Tibial nerve (tissue), 4 donors: ENCODE data around the gene TMEM132D.
"Not testable (repeated sequence)": the region's sequence is repeated elsewhere in the genome, so short reads cannot be mapped to it uniquely, and the experiment has no call there.

ENCODE experiments used
- EP300 ChIP-seq, 2 donors: sonication (generic); formaldehyde crosslinking; IDR thresholded peaks; one replicate each; pipeline ENCODE4 v1.6.1; 2017; ENCODE audit warnings: antibody characterized with exemption in 2 of 2, mild to moderate bottlenecking in 1 of 2
- POLR2A ChIP-seq, 2 donors: fragments of 450-650 bp; IDR thresholded peaks; one replicate each; pipeline ENCODE4 v1.6.1; 2017; ENCODE audit warnings: antibody characterized with exemption in 2 of 2, mild to moderate bottlenecking in 2 of 2, moderate library complexity in 2 of 2
- TF ChIP-seq, protein P1 (sequence below), 5 experiments: fragments of 200-600 bp in 3 of 5; fragments of 450-650 bp in 2 of 5; sonication (generic) in 3 of 5; IDR thresholded peaks; one replicate each; pipeline ENCODE4 v1.5.1; 2016 to 2019; ENCODE audit warnings: antibody characterized with exemption in 5 of 5, mild to moderate bottlenecking in 3 of 5, moderate library complexity in 2 of 5

DNA sequence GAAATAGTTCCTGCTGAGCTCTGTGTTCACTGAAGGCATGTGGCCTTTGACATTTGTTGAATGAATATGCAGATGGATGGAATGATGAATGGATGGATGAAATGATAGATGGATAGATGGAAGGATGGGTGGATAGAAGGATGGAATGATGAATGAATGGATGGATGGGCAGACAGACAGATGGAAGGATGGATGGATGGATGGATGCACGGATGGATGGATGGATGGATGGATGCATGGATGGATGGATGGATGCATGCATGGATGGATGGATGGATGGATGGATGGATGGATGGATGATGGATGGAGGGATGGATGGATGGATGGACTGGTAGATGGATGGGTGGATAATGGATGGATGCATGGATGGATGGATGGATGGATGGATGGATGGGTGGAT is 4.8 kb downstream of the TMEM132D start:
- TF ChIP-seq, protein P1, sequence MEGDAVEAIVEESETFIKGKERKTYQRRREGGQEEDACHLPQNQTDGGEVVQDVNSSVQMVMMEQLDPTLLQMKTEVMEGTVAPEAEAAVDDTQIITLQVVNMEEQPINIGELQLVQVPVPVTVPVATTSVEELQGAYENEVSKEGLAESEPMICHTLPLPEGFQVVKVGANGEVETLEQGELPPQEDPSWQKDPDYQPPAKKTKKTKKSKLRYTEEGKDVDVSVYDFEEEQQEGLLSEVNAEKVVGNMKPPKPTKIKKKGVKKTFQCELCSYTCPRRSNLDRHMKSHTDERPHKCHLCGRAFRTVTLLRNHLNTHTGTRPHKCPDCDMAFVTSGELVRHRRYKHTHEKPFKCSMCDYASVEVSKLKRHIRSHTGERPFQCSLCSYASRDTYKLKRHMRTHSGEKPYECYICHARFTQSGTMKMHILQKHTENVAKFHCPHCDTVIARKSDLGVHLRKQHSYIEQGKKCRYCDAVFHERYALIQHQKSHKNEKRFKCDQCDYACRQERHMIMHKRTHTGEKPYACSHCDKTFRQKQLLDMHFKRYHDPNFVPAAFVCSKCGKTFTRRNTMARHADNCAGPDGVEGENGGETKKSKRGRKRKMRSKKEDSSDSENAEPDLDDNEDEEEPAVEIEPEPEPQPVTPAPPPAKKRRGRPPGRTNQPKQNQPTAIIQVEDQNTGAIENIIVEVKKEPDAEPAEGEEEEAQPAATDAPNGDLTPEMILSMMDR (IDR thresholded peaks at IDR 0.05), result not testable (repeated sequence)
- not testable (repeated sequence) for TF ChIP-seq POLR2A, EP300 (IDR thresholded peaks at IDR 0.05)
